H7 (cell line): ENCODE measurements around the gene SCYGR1. TPM values are rescaled to one million over a fixed set of nuclear protein-coding genes. Genes with fewer than 3 reads are reported as not detected.

ENCODE experiments used
- total RNA-seq: library from RNA; depleted of rRNA; stranded (reverse); fragments of >200 nt; shearing (Covaris generic); gene quantifications from 2 replicates; pipeline ENCODE4 v1.2.3, GENCODE V29; 2014; rRNA removed

SCYGR1 gene
- total RNA-seq, 1 experiment from 2014 or later, result not detected

Other genes with a start within 250 kb of the SCYGR1 start
- 0.42 and 0.67 TPM in 2 replicates for gene COL4A4, start 223.7 kb downstream of the SCYGR1 start, total RNA-seq
- 0.07 and 0.67 TPM in 2 replicates for gene COL4A3, start 223.3 kb downstream of the SCYGR1 start, total RNA-seq
- 90.7 and 104 TPM in 2 replicates for gene MFF, start 62.7 kb downstream of the SCYGR1 start, total RNA-seq
- not detected in 2 replicates for gene TM4SF20, start 8.6 kb downstream of the SCYGR1 start, total RNA-seq
- gene AGFG1, start 84.2 kb upstream of the SCYGR1 start, total RNA-seq, result 94.3 and 116 TPM in 2 replicates
- gene SCYGR2, start 210.9 kb upstream of the SCYGR1 start, total RNA-seq, result not detected in 2 replicates
- gene SCYGR3, start 226.9 kb upstream of the SCYGR1 start, total RNA-seq, result not detected in 2 replicates
- not detected in 2 replicates for gene SCYGR4, start 229.5 kb upstream of the SCYGR1 start, total RNA-seq